Measurements from ENCODE around the gene KISS1R. TPM values are rescaled to one million over a fixed set of nuclear protein-coding genes. Genes with fewer than 3 reads are reported as not detected.

The KISS1R gene
- total and polyA plus RNA-seq, 8 donors = 0.16 to 1.0 (median 0.31) TPM; not detected in 2

DNA sequence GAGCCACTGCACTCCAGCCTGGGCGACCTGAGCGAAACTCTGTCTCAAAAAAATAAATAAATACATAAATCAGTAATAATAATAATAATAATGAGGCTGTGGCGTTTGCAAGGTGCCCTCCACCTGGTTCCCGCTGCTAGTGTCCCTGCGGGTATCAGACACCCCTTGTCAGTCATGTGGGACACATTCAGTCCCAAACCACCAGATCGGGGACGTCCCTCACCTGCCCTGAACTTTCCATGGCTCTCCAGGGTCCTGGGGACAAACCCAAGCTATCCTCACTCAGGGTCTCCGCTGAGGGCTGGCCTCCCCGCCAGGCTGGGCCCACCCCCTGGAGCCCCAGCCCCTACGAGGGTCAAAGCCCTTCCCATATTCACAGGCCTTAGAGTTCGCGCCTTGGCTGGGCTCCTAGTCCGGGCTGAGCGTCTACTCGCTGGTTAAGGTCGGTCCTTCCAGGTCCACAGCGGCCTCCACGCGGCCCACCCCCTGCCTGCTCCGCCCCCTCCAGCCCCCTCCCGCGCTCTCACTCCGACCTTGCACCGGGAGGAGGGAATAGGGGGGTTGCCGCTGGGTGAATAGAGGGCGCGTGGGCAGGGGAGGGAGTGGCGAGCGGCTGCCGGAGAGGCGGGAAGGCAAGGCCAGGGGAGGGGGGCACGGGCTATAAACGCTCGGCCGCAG, 349 bp upstream of the KISS1R start:
- Histone ChIP-seq H3K27me3 (peaks cover 0 to 10% (median 2%) of the 10 kb centered on the region in 4 donors), H3K4me1 (peaks cover 8 to 15% (median 15%) of the 10 kb centered on the region in 3 donors), H3K4me3 (peak overlapping the region in 3 of 4 donors; percentile 12 to 47 (median 27)), H3K36me3 (no peaks in the 10 kb centered on the region), H3K27ac (no peak overlapping the region), H3K9me3 (no peaks in the 10 kb centered on the region)
- intact Hi-C loops (cut with DNase I) = loop anchor here in 1 of 3 donors (5.0 kb wide), 1 partner anchor 49 kb away; no protein-coding TSS in a partner anchor
- FAIRE-seq = no peak
- peak in 1 of 6 donors; percentile 61 for DNase-seq
- TF ChIP-seq CTCF (IDR thresholded peaks at IDR 0.05) = no peak
- WGBS, 2 donors = 19 to 24% methylated on average over 30 to 35 of the region's 35 CpGs
- ATAC-seq = peak; percentile 1 to 15 (median 5)

GRCh38 chr19:918152-918437, 962 bp downstream of the KISS1R start:
- Histone ChIP-seq H3K27ac (no peak overlapping the region), H3K27me3 (peaks cover 0 to 10% (median 2%) of the 10 kb centered on the region in 4 donors), H3K36me3 (no peaks in the 10 kb centered on the region), H3K4me3 (peak overlapping the region in 1 of 4 donors; percentile 47), H3K4me1 (peaks cover 8 to 15% (median 15%) of the 10 kb centered on the region in 3 donors), H3K9me3 (no peaks in the 10 kb centered on the region)
- DNase-seq (no peak), FAIRE-seq (no peak), ATAC-seq (no peak)
- intact Hi-C loops (cut with DNase I) = loop anchor here in 1 of 3 donors (5.0 kb wide), 1 partner anchor 51 kb away; no protein-coding TSS in a partner anchor
- no peak for TF ChIP-seq CTCF (IDR thresholded peaks at IDR 0.05)
- 5 to 10% methylated on average over 12 of the region's 12 CpGs for WGBS, 2 donors

DNA sequence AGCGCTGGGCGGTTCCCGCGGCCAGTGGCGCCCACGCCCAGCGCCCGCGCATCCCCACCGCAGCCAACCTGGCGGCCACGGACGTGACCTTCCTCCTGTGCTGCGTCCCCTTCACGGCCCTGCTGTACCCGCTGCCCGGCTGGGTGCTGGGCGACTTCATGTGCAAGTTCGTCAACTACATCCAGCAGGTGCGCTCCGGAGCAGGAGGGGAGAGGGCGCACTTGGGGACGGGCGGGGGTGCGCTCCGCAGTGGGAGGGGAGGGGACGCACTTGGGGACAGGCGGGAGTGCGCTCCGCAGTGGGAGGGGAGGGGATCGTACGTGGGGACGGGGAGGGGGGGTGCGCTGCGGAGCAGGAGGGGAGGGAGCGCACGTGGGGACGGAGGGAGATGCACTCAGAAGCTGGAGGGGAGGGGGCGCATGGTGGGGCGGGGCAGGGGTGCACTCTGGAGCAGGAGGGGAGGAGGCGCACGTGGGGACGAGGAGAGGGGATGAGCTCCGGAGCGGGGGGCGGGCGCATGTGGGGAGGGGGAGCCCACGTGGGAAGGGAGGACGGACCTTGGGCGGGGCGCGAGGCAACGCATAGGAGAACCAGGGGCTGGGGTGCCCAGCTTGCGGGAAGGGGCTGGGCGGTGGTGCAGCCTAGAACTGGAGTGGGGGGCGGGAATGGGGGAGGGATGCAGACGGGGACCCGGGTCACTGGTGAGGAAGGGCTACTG, 1.5 kb downstream of the KISS1R start:
- no peak overlapping the region for H3K4me3 ChIP-seq
- WGBS, 2 donors = 2 to 4% methylated on average over 47 to 58 of the region's 58 CpGs
- H3K4me1 ChIP-seq = peaks cover 8 to 15% (median 14%) of the 10 kb centered on the region in 3 donors
- peaks cover 0 to 10% (median 2%) of the 10 kb centered on the region in 4 donors for H3K27me3 ChIP-seq
- H3K36me3 ChIP-seq = no peaks in the 10 kb centered on the region
- intact Hi-C loops (cut with DNase I) = loop anchor here in 1 of 3 donors (5.0 kb wide), 1 partner anchor 51 kb away; no protein-coding TSS in a partner anchor
- no peak overlapping the region for H3K27ac ChIP-seq
- TF ChIP-seq CTCF (IDR thresholded peaks at IDR 0.05) = no peak
- ATAC-seq (no peak), DNase-seq (peak in 2 of 6 donors; percentile 46 to 85), FAIRE-seq (no peak)
- H3K9me3 ChIP-seq = no peaks in the 10 kb centered on the region

GRCh38 chr19:919199-920050, 2.3 kb downstream of the KISS1R start:
- Histone ChIP-seq H3K4me1 (peaks cover 8 to 15% (median 13%) of the 10 kb centered on the region in 3 donors), H3K27me3 (peaks cover 0 to 10% (median 2%) of the 10 kb centered on the region in 4 donors), H3K4me3 (peak overlapping the region in 1 of 4 donors; percentile 31), H3K36me3 (no peaks in the 10 kb centered on the region), H3K9me3 (no peaks in the 10 kb centered on the region), H3K27ac (no peak overlapping the region)
- FAIRE-seq = no peak
- WGBS, 2 donors = 10% methylated on average over 65 to 68 of the region's 68 CpGs
- intact Hi-C loops (cut with DNase I) = loop anchor here in 2 of 3 donors (2.0 to 10.0 kb wide), 4 partner anchors 52 to 149 kb away; partner anchors contain the start of gene WDR18 (in 1 of the 2)
- peak in 3 of 4 donors; percentile 23 to 36 (median 32) for ATAC-seq
- TF ChIP-seq CTCF (IDR thresholded peaks at IDR 0.05) = no peak
- DNase-seq = peak in 2 of 6 donors; percentile 48 to 83

Data from pancreas (tissue), 10 donors.